Tibial artery (tissue), 4 donors: Measurements from ENCODE around the gene OBP2A.

ENCODE experiments used
- DNase-seq, 2 donors: peaks; one replicate each; pipeline ENCODE4 v3.0.0-alpha.2; 2019
- H3K27ac ChIP-seq, 2 donors: fragments of 200-600 bp; sonication (generic) in 1 of 2; 1 replicate in 1 of 2; 2 replicates in 1 of 2; pipeline ENCODE4 v1.5.1; 2018 to 2019; ENCODE audit warnings: mild to moderate bottlenecking in 1 of 2
- H3K27me3 ChIP-seq, 2 donors: fragments of 200-600 bp; sonication (generic) in 1 of 2; one replicate each; pipeline versions ENCODE4 v1.5.1 to v1.6.0; 2016 to 2019
- H3K36me3 ChIP-seq, 3 donors: fragments of 200-600 bp; sonication (generic) in 2 of 3; one replicate each; pipeline ENCODE4 v1.5.1; 2016 to 2019; ENCODE audit warnings: mild to moderate bottlenecking in 2 of 3
- H3K4me1 ChIP-seq, 4 donors: fragments of 200-600 bp; sonication (generic) in 2 of 4; 1 replicate in 3 of 4; 2 replicates in 1 of 4; pipeline ENCODE4 v1.5.1; 2016 to 2019
- H3K4me3 ChIP-seq, 2 donors: fragments of 200-600 bp; sonication (generic) in 1 of 2; 1 replicate in 1 of 2; 2 replicates in 1 of 2; pipeline ENCODE4 v1.5.1; 2018 to 2019; ENCODE audit warnings: mild to moderate bottlenecking in 2 of 2
- H3K9me3 ChIP-seq, 3 donors: fragments of 200-600 bp; sonication (generic) in 1 of 3; one replicate each; pipeline ENCODE4 v1.5.1; 2016 to 2019
- CTCF ChIP-seq, 2 experiments: fragments of 200-600 bp in 1 of 2; fragments of 450-650 bp in 1 of 2; IDR thresholded peaks; one replicate each; pipeline ENCODE4 v1.5.1; 2017 to 2019; ENCODE audit warnings: antibody characterized with exemption in 2 of 2, mild to moderate bottlenecking in 1 of 2, moderate library complexity in 1 of 2
- intact Hi-C: fragments of 100-400 bp; cut with DNase I; formaldehyde crosslinking; loops from one replicate; pipeline ENCODE4 v1.15.0; 2023; ENCODE audit warnings: low total_unique reads

OBP2A gene

GRCh38 chr9:135587658-135588057 lies 41.7 kb downstream of the OBP2A start:
- H3K9me3 ChIP-seq = no peaks in the 10 kb centered on the region
- no peak for TF ChIP-seq CTCF (IDR thresholded peaks at IDR 0.05)
- no peaks in the 10 kb centered on the region for H3K4me1 ChIP-seq
- no peak overlapping the region for H3K4me3 ChIP-seq
- no peak for DNase-seq
- intact Hi-C loops = no loop called here
- no peaks in the 10 kb centered on the region for H3K36me3 ChIP-seq
- no peak overlapping the region for H3K27ac ChIP-seq
- H3K27me3 ChIP-seq = peaks cover 0 to 74% of the 10 kb centered on the region in 2 donors

- no peak overlapping the region for H3K4me3 ChIP-seq
- H3K36me3 ChIP-seq = no peaks in the 10 kb centered on the region
- no peak overlapping the region for H3K27ac ChIP-seq
- intact Hi-C loops = no loop called here
- H3K27me3 ChIP-seq = peaks cover 0 to 67% of the 10 kb centered on the region in 2 donors
- H3K4me1 ChIP-seq = no peaks in the 10 kb centered on the region
- DNase-seq = no peak
- no peak for TF ChIP-seq CTCF (IDR thresholded peaks at IDR 0.05)
- H3K9me3 ChIP-seq = no peaks in the 10 kb centered on the region
These were observed 42.4 kb downstream of the OBP2A start for GRCh38 chr9:135588371-135588770.

GRCh38 chr9:135588886-135589595 lies 43.1 kb downstream of the OBP2A start:
- intact Hi-C loops = no loop called here
- H3K9me3 ChIP-seq = no peaks in the 10 kb centered on the region
- H3K27me3 ChIP-seq = peaks cover 0 to 61% of the 10 kb centered on the region in 2 donors
- DNase-seq = no peak
- H3K36me3 ChIP-seq = no peaks in the 10 kb centered on the region
- no peak for TF ChIP-seq CTCF (IDR thresholded peaks at IDR 0.05)
- H3K27ac ChIP-seq = no peak overlapping the region
- H3K4me1 ChIP-seq = no peaks in the 10 kb centered on the region
- H3K4me3 ChIP-seq = no peak overlapping the region

- peak in 1 of 2 donors; percentile 38 for DNase-seq
- Histone ChIP-seq H3K36me3 (no peaks in the 10 kb centered on the region), H3K4me1 (no peaks in the 10 kb centered on the region), H3K27me3 (peaks cover 0 to 56% of the 10 kb centered on the region in 2 donors), H3K27ac (no peak overlapping the region), H3K4me3 (no peak overlapping the region), H3K9me3 (peaks cover 0 to 6% (median 3%) of the 10 kb centered on the region in 3 donors)
- intact Hi-C loops = no loop called here
- no peak for TF ChIP-seq CTCF (IDR thresholded peaks at IDR 0.05)
These were observed 43.9 kb downstream of the OBP2A start for GRCh38 chr9:135589596-135590485.

GRCh38 chr9:135590486-135591079 lies 44.7 kb downstream of the OBP2A start:
- no peaks in the 10 kb centered on the region for H3K4me1 ChIP-seq
- no peaks in the 10 kb centered on the region for H3K36me3 ChIP-seq
- intact Hi-C loops = no loop called here
- DNase-seq = peak in 1 of 2 donors; percentile 48
- H3K27ac ChIP-seq = no peak overlapping the region
- no peak overlapping the region for H3K4me3 ChIP-seq
- peaks cover 0 to 55% of the 10 kb centered on the region in 2 donors for H3K27me3 ChIP-seq
- H3K9me3 ChIP-seq = peaks cover 0 to 8% (median 6%) of the 10 kb centered on the region in 3 donors
- no peak for TF ChIP-seq CTCF (IDR thresholded peaks at IDR 0.05)
